Tibial nerve (tissue), 4 donors: ENCODE data around the gene THOC6. TPM values are rescaled to one million over a fixed set of nuclear protein-coding genes. Genes with fewer than 3 reads are reported as not detected.
"Not testable (repeated sequence)": the region's sequence is repeated elsewhere in the genome, so short reads cannot be mapped to it uniquely, and the experiment has no call there.

Experiments
- DNase-seq, 2 donors: peaks; one replicate each; pipeline ENCODE4 v3.0.0-alpha.2; 2019; ENCODE audit warnings: low spot score in 2 of 2
- H3K27ac ChIP-seq, 4 donors: fragments of 200-600 bp; sonication (generic) in 3 of 4; one replicate each; pipeline ENCODE4 v1.5.1; 2017 to 2019; ENCODE audit warnings: mild to moderate bottlenecking in 1 of 4
- H3K27me3 ChIP-seq, 2 donors: fragments of 200-600 bp; sonication (generic) in 1 of 2; one replicate each; pipeline versions ENCODE4 v1.5.1 to v1.6.0; 2017 to 2019
- H3K36me3 ChIP-seq, 3 donors: fragments of 200-600 bp; sonication (generic); one replicate each; pipeline ENCODE4 v1.5.1; 2018 to 2019
- H3K4me1 ChIP-seq, 4 donors: fragments of 200-600 bp; sonication (generic) in 3 of 4; one replicate each; pipeline ENCODE4 v1.5.1; 2017 to 2019
- H3K4me3 ChIP-seq, 4 donors: fragments of 200-600 bp; sonication (generic) in 3 of 4; one replicate each; pipeline ENCODE4 v1.5.1; 2017 to 2019; ENCODE audit warnings: mild to moderate bottlenecking in 1 of 4, moderate library complexity in 1 of 4
- H3K9me3 ChIP-seq, 4 donors: fragments of 200-600 bp; sonication (generic) in 3 of 4; one replicate each; pipeline ENCODE4 v1.5.1; 2017 to 2019
- CTCF ChIP-seq, 5 experiments: fragments of 200-600 bp in 3 of 5; fragments of 450-650 bp in 2 of 5; sonication (generic) in 3 of 5; IDR thresholded peaks; one replicate each; pipeline ENCODE4 v1.5.1; 2016 to 2019; ENCODE audit warnings: antibody characterized with exemption in 5 of 5, mild to moderate bottlenecking in 3 of 5, moderate library complexity in 2 of 5
- EP300 ChIP-seq, 2 donors: sonication (generic); formaldehyde crosslinking; IDR thresholded peaks; one replicate each; pipeline ENCODE4 v1.6.1; 2017; ENCODE audit warnings: antibody characterized with exemption in 2 of 2, mild to moderate bottlenecking in 1 of 2
- POLR2A ChIP-seq, 2 donors: fragments of 450-650 bp; IDR thresholded peaks; one replicate each; pipeline ENCODE4 v1.6.1; 2017; ENCODE audit warnings: antibody characterized with exemption in 2 of 2, mild to moderate bottlenecking in 2 of 2, moderate library complexity in 2 of 2
- WGBS, 2 donors: methylation state at CpG; one replicate each; pipeline ENCODE4 v1.1.5; 2018; 5-methylcytosine and 5-hydroxymethylcytosine counted together
- small RNA-seq: library from RNA; depleted of rRNA; stranded (forward); fragments of <200 nt; gene quantifications from one replicate; pipeline ENCODE3, GENCODE V24; 2016
- total RNA-seq, 4 donors: library from RNA; depleted of rRNA; stranded (reverse); fragments of >200 nt; gene quantifications; one replicate each; pipeline ENCODE4 v1.1.0, GENCODE V29; 2016

The THOC6 gene
- total RNA-seq, 4 donors from 2014 or later, result 12.2 to 28.5 (median 18.0) TPM

- H3K27ac ChIP-seq, result peak overlapping the region in 1 of 4 donors; percentile 64
- no peak overlapping the region for H3K4me3 ChIP-seq
- H3K4me1 ChIP-seq, result no peaks in the 10 kb centered on the region
- 36 to 39% methylated on average over 8 to 10 of the region's 10 CpGs for WGBS, 2 donors
- DNase-seq, result no peak
- peaks cover 0 to 24% of the 10 kb centered on the region in 2 donors for H3K27me3 ChIP-seq
- H3K9me3 ChIP-seq, result no peaks in the 10 kb centered on the region
- TF ChIP-seq EP300 (IDR thresholded peaks at IDR 0.05), result no peak
- no peak for TF ChIP-seq CTCF (IDR thresholded peaks at IDR 0.05)
- TF ChIP-seq POLR2A (IDR thresholded peaks at IDR 0.05), result no peak
- H3K36me3 ChIP-seq, result no peaks in the 10 kb centered on the region
These were observed 51.7 kb downstream of the THOC6 start for GRCh38 chr16:3075523-3075915.

- 80 to 82% methylated on average over 6 of the region's 6 CpGs for WGBS, 2 donors
- H3K36me3 ChIP-seq, H3K9me3 ChIP-seq, H3K4me3 ChIP-seq, H3K4me1 ChIP-seq, DNase-seq: not testable (repeated sequence)
- H3K27me3 ChIP-seq, result peaks cover 0 to 25% of the 10 kb centered on the region in 2 donors
- H3K27ac ChIP-seq, result peak overlapping the region in 1 of 4 donors; percentile 64
These were observed 52.1 kb downstream of the THOC6 start for GRCh38 chr16:3075946-3076345.

- Histone ChIP-seq H3K9me3 (no peaks in the 10 kb centered on the region), H3K4me1 (no peaks in the 10 kb centered on the region), H3K36me3 (no peaks in the 10 kb centered on the region), H3K27me3 (peaks cover 0 to 25% of the 10 kb centered on the region in 2 donors), H3K4me3 (no peak overlapping the region), H3K27ac (peak overlapping the region in 1 of 4 donors; percentile 56)
- DNase-seq, result no peak
- no peak for TF ChIP-seq EP300 (IDR thresholded peaks at IDR 0.05)
- no peak for TF ChIP-seq POLR2A (IDR thresholded peaks at IDR 0.05)
- TF ChIP-seq CTCF (IDR thresholded peaks at IDR 0.05), result no peak
- 66 to 83% methylated on average over 6 of the region's 6 CpGs for WGBS, 2 donors
These were observed 52.7 kb downstream of the THOC6 start for GRCh38 chr16:3076577-3076976.

Small RNA genes lying within 50 kb of the gene (small RNA-seq; reads per million reads assigned to genes)
- gene LINC00514, result not detected

Other genes starting within 250 kb of the THOC6 start
- 100 to 1,000 TPM; 293 to 759 (median 513) TPM for gene ELOB, start 246.8 kb upstream of the THOC6 start, total RNA-seq
- gene PRSS33, start 236.5 kb upstream of the THOC6 start, total RNA-seq, result not detected
- not detected for gene PRSS41, start 225.6 kb upstream of the THOC6 start, total RNA-seq
- gene PRSS21, start 206.8 kb upstream of the THOC6 start, total RNA-seq, result not detected
- gene ZG16B, start 193.7 kb upstream of the THOC6 start, total RNA-seq, result not detected
- gene PRSS22, start 165.9 kb upstream of the THOC6 start, total RNA-seq, result not detected
- gene FLYWCH2, start 140.8 kb upstream of the THOC6 start, total RNA-seq, result 10 to 100 TPM; 66.2 to 76.8 (median 72.8) TPM
- 10 to 100 TPM; 65.1 to 74.9 (median 68.7) TPM for gene FLYWCH1, start 112.1 kb upstream of the THOC6 start, total RNA-seq
- not detected for gene KREMEN2, start 59.8 kb upstream of the THOC6 start, total RNA-seq
- 10 to 100 TPM in 1 of 4 donors, 1 to 10 TPM in 3; 5.1 to 15.0 (median 7.9) TPM for gene PAQR4, start 54.7 kb upstream of the THOC6 start, total RNA-seq
- 1 to 10 TPM in 2 of 4 donors, under 1 TPM in 2; 0.60 to 1.6 (median 1.1) TPM for gene PKMYT1, start 43.6 kb upstream of the THOC6 start, total RNA-seq
- gene CLDN9, start 11.1 kb upstream of the THOC6 start, total RNA-seq, result under 1 TPM in 1 of 4 donors, not detected in 3; 0.30 TPM
- not detected for gene CLDN6, start 5.9 kb upstream of the THOC6 start, total RNA-seq
- gene TNFRSF12A, start 3.7 kb upstream of the THOC6 start, total RNA-seq, result 10 to 100 TPM in 2 of 4 donors, 1 to 10 TPM in 2; 2.4 to 47.4 (median 11.5) TPM
- 10 to 100 TPM; 17.7 to 46.9 (median 38.5) TPM for gene HCFC1R1, start 93 bp upstream of the THOC6 start, total RNA-seq
- not detected for gene BICDL2, start 12.9 kb downstream of the THOC6 start, total RNA-seq
- under 1 TPM in 2 of 4 donors, not detected in 2; under 0.01 to 0.42 TPM for gene MMP25, start 22.5 kb downstream of the THOC6 start, total RNA-seq
- gene IL32, start 41.6 kb downstream of the THOC6 start, total RNA-seq, result 10 to 100 TPM in 3 of 4 donors, 1 to 10 TPM in 1; 4.2 to 32.9 (median 21.7) TPM
- not detected for gene ZSCAN10, start 75.3 kb downstream of the THOC6 start, total RNA-seq
- 10 to 100 TPM; 19.4 to 29.2 (median 21.5) TPM for gene ZNF205, start 88.6 kb downstream of the THOC6 start, total RNA-seq
- gene ZNF213, start 111.0 kb downstream of the THOC6 start, total RNA-seq, result 10 to 100 TPM in 1 of 4 donors, 1 to 10 TPM in 3; 7.7 to 17.1 (median 8.9) TPM
- not detected for gene OR1F1, start 164.2 kb downstream of the THOC6 start, total RNA-seq
- 10 to 100 TPM in 1 of 4 donors, 1 to 10 TPM in 3; 5.2 to 10.2 (median 9.1) TPM for gene ZNF200, start 211.1 kb downstream of the THOC6 start, total RNA-seq
- 1 to 10 TPM in 2 of 4 donors, under 1 TPM in 2; 0.39 to 8.1 (median 1.1) TPM for gene MEFV, start 232.6 kb downstream of the THOC6 start, total RNA-seq